Measurements from ENCODE around the gene TCL1A. TPM values are rescaled to one million over a fixed set of nuclear protein-coding genes. Genes with fewer than 3 reads are reported as not detected.

The TCL1A gene
- total and polyA plus RNA-seq, 9 of the 15 experiments (the other 6 are each of a cell fraction or from before 2014, with no cell fraction given): 0.10 to 0.11 TPM; not detected in 7

GRCh38 chr14:95696741-95697140, 17.2 kb downstream of the TCL1A start (continued):
- no peak for TF ChIP-seq STAT5B (CRISPR knock-in tag; IDR thresholded peaks at IDR 0.05)
- no peak for TF ChIP-seq ZFX (CRISPR knock-in tag; IDR thresholded peaks at IDR 0.05)
- TF ChIP-seq STAT5A (IDR thresholded peaks at IDR 0.05; ENCODE audit: borderline replicate concordance, low read length): no peak
- no peak for TF ChIP-seq TAF9B (IDR thresholded peaks at IDR 0.05; ENCODE audit: partially characterized antibody)
- TF ChIP-seq HNRNPH1 (optimal IDR thresholded peaks at IDR 0.05; ENCODE audit: low read depth, low read length): no peak
- no peak for TF ChIP-seq ZNF311 (CRISPR knock-in tag; IDR thresholded peaks at IDR 0.05)
- TF ChIP-seq POLR2A (conservative IDR thresholded peaks at IDR 0.05): no peak
- TF ChIP-seq TFAM (CRISPR knock-in tag; conservative IDR thresholded peaks at IDR 0.05): no peak
- no peak for TF ChIP-seq ZFP30 (CRISPR knock-in tag; IDR thresholded peaks at IDR 0.05; ENCODE audit: borderline replicate concordance)

GRCh38 chr14:95695913-95696312, 18.0 kb downstream of the TCL1A start:
- CTCF ChIA-PET (ENCODE audit: low intra/inter-chr PET ratio): no interaction called here
- Histone ChIP-seq H3K4me3 (no peak overlapping the region), H3K9me3 (replicated peaks; ENCODE audit: control insufficient read depth, insufficient read depth, low read depth, low read length) (no peaks in the 10 kb centered on the region)
- TF ChIP-seq MTA1 (IDR thresholded peaks at IDR 0.05; ENCODE audit: borderline replicate concordance): no peak
- no peak for TF ChIP-seq ZNF318 (IDR thresholded peaks at IDR 0.05; ENCODE audit: borderline replicate concordance in 1 of 2, low read depth in 1 of 2)
- no peak for TF ChIP-seq HMG20A (CRISPR knock-in tag; conservative IDR thresholded peaks at IDR 0.05)
- no peak for TF ChIP-seq ZSCAN29 (IDR thresholded peaks at IDR 0.05)

More at GRCh38 chr14:95695913-95696312, 18.0 kb downstream of the TCL1A start:
- no peaks in the 10 kb centered on the region for H3K4me1 ChIP-seq (replicated peaks in 1 of 2; ENCODE audit: control insufficient read depth in 2 of 2, insufficient read depth in 2 of 2, low read length in 2 of 2)
- H3K27me3 ChIP-seq (ENCODE audit: control insufficient read depth in 2 of 2, insufficient read depth in 2 of 2, low read length in 2 of 2): peaks cover 0 to 30% of the 10 kb centered on the region in 2 experiments; a peak in 3 of 5 replicates
- H3K9ac ChIP-seq (ENCODE audit: insufficient read depth in 1 of 2, low read depth in 2 of 2, low read length in 2 of 2): no peak overlapping the region
- FAIRE-seq (no peak), DNase-seq (ENCODE audit: extremely low read depth in 1 of 4, low spot score in 3 of 4) (no peak), ATAC-seq (no peak)
- 2% methylated on average over 4 of the region's 5 CpGs for WGBS (ENCODE audit: insufficient coverage, low coverage, missing lambda C conversion rate)
- H3K79me2 ChIP-seq (ENCODE audit: control insufficient read depth, insufficient read depth, low read length): no peaks in the 10 kb centered on the region
- no TSS peak for BruUV-seq (replicated peaks)
- no peak overlapping the region for H2AFZ ChIP-seq (ENCODE audit: low read depth, low read length)
- H3K9me1 ChIP-seq (ENCODE audit: control insufficient read depth, insufficient read depth, low read length): no peaks in the 10 kb centered on the region
- intact Hi-C loops (cut with micrococcal nuclease) (no loop called here), in situ Hi-C loops (cut with MboI) (no loop called here)
- POLR2A ChIA-PET: no interaction called here
- H4K20me1 ChIP-seq (replicated peaks; ENCODE audit: control insufficient read depth, insufficient read depth, low read length): no peaks in the 10 kb centered on the region
- H3K36me3 ChIP-seq (ENCODE audit: control insufficient read depth, insufficient read depth, low read length): no peaks in the 10 kb centered on the region
- no peak overlapping the region for H3K27ac ChIP-seq (ENCODE audit: extremely low read depth, low read depth, low read length)
- no peak overlapping the region for H3K4me2 ChIP-seq (ENCODE audit: insufficient read depth, low read length)
